Measurements from ENCODE around the gene LRPPRC.

The LRPPRC gene

GRCh38 chr2:43887176-43887575 lies 108.6 kb downstream of the LRPPRC start:
- no peak for TF ChIP-seq CTCF (IDR thresholded peaks at IDR 0.05; ENCODE audit: insufficient read depth, low read depth, low read length, missing control alignments)
- H3K4me3 ChIP-seq (ENCODE audit: low read depth, low read length), result no peak overlapping the region
- DNase-seq (ENCODE audit: low read depth), result no peak

- H3K4me3 ChIP-seq (ENCODE audit: low read depth, low read length), result no peak overlapping the region
- no peak for DNase-seq (ENCODE audit: low read depth)
- no peak for TF ChIP-seq CTCF (IDR thresholded peaks at IDR 0.05; ENCODE audit: insufficient read depth, low read depth, low read length, missing control alignments)
These were observed 110.6 kb downstream of the LRPPRC start for GRCh38 chr2:43885132-43885632.

- H3K4me3 ChIP-seq (ENCODE audit: low read depth, low read length), result no peak overlapping the region
- no peak for DNase-seq (ENCODE audit: low read depth)
- TF ChIP-seq CTCF (IDR thresholded peaks at IDR 0.05; ENCODE audit: insufficient read depth, low read depth, low read length, missing control alignments), result no peak
These were observed 111.1 kb downstream of the LRPPRC start for GRCh38 chr2:43884689-43885088.

GRCh38 chr2:43882312-43882711 lies 113.5 kb downstream of the LRPPRC start:
- no peak for DNase-seq (ENCODE audit: low read depth)
- TF ChIP-seq CTCF (IDR thresholded peaks at IDR 0.05; ENCODE audit: insufficient read depth, low read depth, low read length, missing control alignments), result no peak
- no peak overlapping the region for H3K4me3 ChIP-seq (ENCODE audit: low read depth, low read length)

- no peak for DNase-seq (ENCODE audit: low read depth)
- no peak for TF ChIP-seq CTCF (IDR thresholded peaks at IDR 0.05; ENCODE audit: insufficient read depth, low read depth, low read length, missing control alignments)
These were observed 114.8 kb downstream of the LRPPRC start for GRCh38 chr2:43880952-43881351.

GRCh38 chr2:43880471-43880870 lies 115.3 kb downstream of the LRPPRC start:
- no peak for DNase-seq (ENCODE audit: low read depth)
- no peak overlapping the region for H3K4me3 ChIP-seq (ENCODE audit: low read depth, low read length)
- no peak for TF ChIP-seq CTCF (IDR thresholded peaks at IDR 0.05; ENCODE audit: insufficient read depth, low read depth, low read length, missing control alignments)

More at GRCh38 chr2:43880952-43881351, 114.8 kb downstream of the LRPPRC start:
- H3K4me3 ChIP-seq (ENCODE audit: low read depth, low read length), result no peak overlapping the region

GRCh38 chr2:43879261-43879660 lies 116.5 kb downstream of the LRPPRC start:
- DNase-seq (ENCODE audit: low read depth), result no peak
- no peak for TF ChIP-seq CTCF (IDR thresholded peaks at IDR 0.05; ENCODE audit: insufficient read depth, low read depth, low read length, missing control alignments)
- H3K4me3 ChIP-seq (ENCODE audit: low read depth, low read length), result no peak overlapping the region

Data from GM12865 (cell line).